LNCAP (cell line): ENCODE measurements around the gene ATP8A1.

Source experiments
- TF ChIP-seq, protein P1 (sequence below): fragments of 450-650 bp; IDR thresholded peaks from 2 replicates; pipeline ENCODE4 v1.5.1; 2017; ENCODE audit warnings: mild to moderate bottlenecking

The ATP8A1 gene

GRCh38 chr4:42603862-42604261 lies 53.0 kb downstream of the ATP8A1 start:
- TF ChIP-seq, protein P1, sequence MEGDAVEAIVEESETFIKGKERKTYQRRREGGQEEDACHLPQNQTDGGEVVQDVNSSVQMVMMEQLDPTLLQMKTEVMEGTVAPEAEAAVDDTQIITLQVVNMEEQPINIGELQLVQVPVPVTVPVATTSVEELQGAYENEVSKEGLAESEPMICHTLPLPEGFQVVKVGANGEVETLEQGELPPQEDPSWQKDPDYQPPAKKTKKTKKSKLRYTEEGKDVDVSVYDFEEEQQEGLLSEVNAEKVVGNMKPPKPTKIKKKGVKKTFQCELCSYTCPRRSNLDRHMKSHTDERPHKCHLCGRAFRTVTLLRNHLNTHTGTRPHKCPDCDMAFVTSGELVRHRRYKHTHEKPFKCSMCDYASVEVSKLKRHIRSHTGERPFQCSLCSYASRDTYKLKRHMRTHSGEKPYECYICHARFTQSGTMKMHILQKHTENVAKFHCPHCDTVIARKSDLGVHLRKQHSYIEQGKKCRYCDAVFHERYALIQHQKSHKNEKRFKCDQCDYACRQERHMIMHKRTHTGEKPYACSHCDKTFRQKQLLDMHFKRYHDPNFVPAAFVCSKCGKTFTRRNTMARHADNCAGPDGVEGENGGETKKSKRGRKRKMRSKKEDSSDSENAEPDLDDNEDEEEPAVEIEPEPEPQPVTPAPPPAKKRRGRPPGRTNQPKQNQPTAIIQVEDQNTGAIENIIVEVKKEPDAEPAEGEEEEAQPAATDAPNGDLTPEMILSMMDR, result no peak

DNA sequence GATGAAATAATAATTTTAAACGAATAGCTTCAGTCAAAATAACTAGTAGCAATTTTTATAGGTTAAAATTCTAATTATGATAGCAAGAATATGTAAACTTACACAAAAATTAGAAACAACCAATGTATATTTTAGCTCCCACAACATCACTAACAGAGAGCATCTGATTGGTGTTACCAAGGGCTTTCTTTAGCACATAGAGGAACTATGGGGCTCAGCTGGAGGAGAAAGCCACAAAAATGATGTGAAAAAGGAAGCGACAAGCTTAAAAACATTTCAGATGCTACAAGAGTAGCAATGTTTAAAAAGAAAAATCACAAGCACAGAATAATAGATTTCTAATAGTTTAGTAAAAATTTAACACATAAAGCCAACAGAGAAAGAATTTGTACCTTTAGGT lies 56.3 kb downstream of the ATP8A1 start:
- TF ChIP-seq, protein P1, result no peak

DNA sequence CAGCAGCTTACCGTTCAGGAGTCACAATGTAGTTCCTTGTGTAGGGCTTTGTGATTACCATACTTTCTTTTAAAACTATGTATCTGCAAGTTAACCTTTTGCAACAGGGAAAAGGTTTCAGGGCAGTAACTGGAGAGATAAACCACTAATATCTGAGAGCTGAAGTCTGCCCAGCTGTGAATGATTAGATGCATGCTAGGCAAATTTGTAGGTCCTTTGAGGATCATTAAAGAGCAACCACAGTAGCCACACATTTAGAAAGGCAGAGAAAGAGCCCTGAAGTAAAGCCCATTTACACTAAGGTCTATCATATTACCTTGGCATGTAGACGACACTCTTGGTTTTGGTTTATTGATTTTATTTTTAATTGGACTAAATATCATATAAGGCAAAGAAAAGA lies 60.0 kb downstream of the ATP8A1 start:
- TF ChIP-seq, protein P1, result no peak

DNA sequence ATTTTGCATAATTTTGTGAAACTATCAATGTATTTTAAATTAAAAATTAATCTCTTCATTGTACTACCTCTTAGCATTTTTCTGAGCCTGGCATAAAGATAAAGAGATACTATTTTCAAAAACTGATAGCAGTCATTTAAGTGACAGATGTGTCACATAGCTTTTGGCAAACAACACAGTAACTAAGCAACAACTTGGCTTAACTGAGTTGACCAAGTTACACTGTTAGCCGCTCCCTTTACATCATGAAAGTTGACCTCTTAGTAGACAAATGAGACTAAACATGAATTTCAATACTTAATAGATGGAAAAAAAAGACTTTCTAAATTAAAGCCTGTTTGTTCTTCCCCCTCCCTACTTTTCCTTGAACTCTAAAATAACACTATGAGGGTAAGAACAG lies 62.0 kb downstream of the ATP8A1 start:
- TF ChIP-seq, protein P1, result no peak

GRCh38 chr4:42588909-42589308 lies 68.0 kb downstream of the ATP8A1 start:
- TF ChIP-seq, protein P1, result no peak

DNA sequence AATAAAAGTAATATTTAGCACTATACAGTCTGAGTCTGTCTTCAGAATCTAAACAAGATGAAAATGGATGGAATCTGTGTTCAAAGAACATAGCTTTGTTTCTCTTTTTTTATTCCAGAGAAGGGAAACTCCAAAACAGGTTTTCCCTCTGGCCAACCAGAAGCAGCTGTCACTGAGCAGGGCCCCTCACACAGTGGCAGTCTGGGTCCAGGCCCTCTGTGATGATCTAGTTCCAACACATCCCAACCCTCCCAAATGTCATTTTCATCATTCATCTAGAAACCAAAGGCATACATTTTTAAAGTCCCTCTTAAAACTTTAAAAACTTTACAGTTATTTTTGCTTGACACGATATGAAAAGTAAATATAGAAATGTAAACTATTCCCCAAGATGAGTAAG lies 70.1 kb downstream of the ATP8A1 start:
- TF ChIP-seq, protein P1, result no peak

- TF ChIP-seq, protein P1, result no peak
Measured at GRCh38 chr4:42579903-42580302, 77.0 kb downstream of the ATP8A1 start.

GRCh38 chr4:42578187-42578586 lies 78.7 kb downstream of the ATP8A1 start:
- TF ChIP-seq, protein P1, result peak; percentile 15; the same call in 1 of the 2 replicates
